ENCODE results near the gene RASGRF1.

GRCh38 chr15:78957416-78958093, 133.0 kb downstream of the RASGRF1 start:
- TF ChIP-seq CTCF (IDR thresholded peaks at IDR 0.05; ENCODE audit: low read length), result no peak
- no peak for TF ChIP-seq EZH2 (optimal IDR thresholded peaks at IDR 0.05; ENCODE audit: low read depth, low read length)
- TF ChIP-seq EZH2phosphoT487 (IDR thresholded peaks at IDR 0.05; ENCODE audit: low read length), result no peak

Measured in MM.1S (cell line).